SU-DHL-6 (cell line): ENCODE results near the gene PLCB1.

Experiments
- H2AFZ ChIP-seq: fragments of 200-600 bp; sonication (generic); 2 replicates; pipeline ENCODE4 v1.6.1; 2014; ENCODE audit warnings: low read depth, mild to moderate bottlenecking, moderate library complexity, mixed read lengths, antibody characterized with exemption, low read length; ENCODE audit not compliant: severe bottlenecking
- H3F3A ChIP-seq: fragments of 200-600 bp; shearing (Covaris generic); 2 replicates; pipeline ENCODE4 v1.6.0; 2016; ENCODE audit warnings: antibody characterized with exemption, mild to moderate bottlenecking; ENCODE audit not compliant: insufficient read depth
- H3K27ac ChIP-seq: fragments of 200-600 bp; sonication (generic); 2 replicates; pipeline ENCODE4 v1.5.1; 2016; ENCODE audit warnings: low read depth, mild to moderate bottlenecking, low read length, moderate library complexity, mixed read lengths
- H3K27me3 ChIP-seq: fragments of 200-600 bp; sonication (generic), shearing (Covaris generic); 2 replicates; pipeline ENCODE4 v1.6.0; 2014; ENCODE audit warnings: mild to moderate bottlenecking, low read length
- H3K36me3 ChIP-seq: fragments of 200-600 bp; sonication (generic); 2 replicates; pipeline ENCODE4 v1.6.1; 2014; ENCODE audit warnings: mild to moderate bottlenecking, low read length, mixed read lengths
- H3K4me2 ChIP-seq: fragments of 300-600, 200-600 bp; shearing (Covaris generic), sonication (generic); 2 replicates; pipeline ENCODE4 v1.6.0; 2014; ENCODE audit warnings: low read length, low read depth, mild to moderate bottlenecking; ENCODE audit not compliant: poor library complexity, severe bottlenecking
- H3K4me3 ChIP-seq: fragments of 200-600 bp; sonication (generic); 2 replicates; pipeline ENCODE4 v1.5.1; 2014; ENCODE audit warnings: antibody characterized with exemption, low read length, mild to moderate bottlenecking, mixed read lengths; ENCODE audit not compliant: insufficient read depth, poor library complexity, severe bottlenecking
- H3K79me2 ChIP-seq: fragments of 200-600 bp; sonication (generic); 2 replicates; pipeline ENCODE4 v1.6.1; 2014; ENCODE audit warnings: mild to moderate bottlenecking, low read length, moderate library complexity; ENCODE audit not compliant: insufficient read depth
- H3K9ac ChIP-seq: fragments of 200-600 bp; sonication (generic); 2 replicates; pipeline ENCODE4 v1.7.0; 2014; ENCODE audit warnings: mild to moderate bottlenecking, low read length
- H3K9me2 ChIP-seq: fragments of 200-600 bp; sonication (generic); replicated peaks from 2 replicates; pipeline ENCODE4 v1.6.1; 2014; ENCODE audit warnings: low read length; ENCODE audit not compliant: insufficient read depth
- H3K9me3 ChIP-seq: fragments of 200-600 bp; sonication (generic); 2 replicates; pipeline ENCODE4 v1.6.1; 2014; ENCODE audit warnings: low read length, mixed read lengths; ENCODE audit not compliant: insufficient read depth
- H4K20me1 ChIP-seq: fragments of 200-600 bp; sonication (generic); 2 replicates; pipeline ENCODE4 v1.6.1; 2014; ENCODE audit warnings: low read depth, mild to moderate bottlenecking, antibody characterized with exemption, low read length, moderate library complexity, mixed read lengths
- EZH2phosphoT487 ChIP-seq: fragments of 200-600 bp; sonication (generic), shearing (Covaris generic); conservative IDR thresholded peaks from 2 replicates; pipeline ENCODE4 v1.6.1; 2018; ENCODE audit warnings: mild to moderate bottlenecking, antibody characterized with exemption, low read length, moderate library complexity, mixed read lengths
- TF ChIP-seq, protein P1 (sequence below): fragments of 200-600 bp; sonication (generic); IDR thresholded peaks from one replicate; pipeline ENCODE4 v1.5.1; 2017; ENCODE audit warnings: antibody characterized with exemption, mild to moderate bottlenecking, low read length, moderate library complexity; ENCODE audit not compliant: insufficient read depth, poor library complexity, severe bottlenecking

The PLCB1 gene

DNA sequence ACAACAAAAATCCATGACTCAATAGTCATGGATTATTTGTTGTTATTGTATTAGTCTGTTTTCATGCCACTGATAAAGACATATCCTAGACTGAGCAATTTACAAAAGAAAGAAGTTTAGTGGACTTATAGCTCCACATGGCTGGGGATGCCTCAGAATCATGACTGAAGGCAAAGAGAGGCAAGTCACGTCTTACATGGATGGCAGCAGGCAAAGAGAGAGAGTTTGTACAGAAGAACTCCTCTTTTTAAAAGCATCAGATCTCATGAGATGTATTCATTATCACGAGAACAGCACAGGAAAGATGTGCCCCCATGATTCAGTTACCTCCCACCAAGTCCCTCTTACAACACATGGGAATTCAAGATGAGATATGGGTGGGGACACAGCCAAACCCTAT is 792.5 kb downstream of the PLCB1 start:
- Histone ChIP-seq H4K20me1 (no peaks in the 10 kb centered on the region), H3K36me3 (no peaks in the 10 kb centered on the region), H3K9me3 (no peaks in the 10 kb centered on the region), H3K4me2 (no peak overlapping the region), H3K27ac (no peak overlapping the region), H3K79me2 (no peaks in the 10 kb centered on the region), H2AFZ (no peak overlapping the region), H3F3A (no peaks in the 10 kb centered on the region), H3K4me3 (no peak overlapping the region), H3K9me2 (no peaks in the 10 kb centered on the region), H3K9ac (no peak overlapping the region), H3K27me3 (no peaks in the 10 kb centered on the region)
- no peak for TF ChIP-seq EZH2phosphoT487
- TF ChIP-seq, protein P1, sequence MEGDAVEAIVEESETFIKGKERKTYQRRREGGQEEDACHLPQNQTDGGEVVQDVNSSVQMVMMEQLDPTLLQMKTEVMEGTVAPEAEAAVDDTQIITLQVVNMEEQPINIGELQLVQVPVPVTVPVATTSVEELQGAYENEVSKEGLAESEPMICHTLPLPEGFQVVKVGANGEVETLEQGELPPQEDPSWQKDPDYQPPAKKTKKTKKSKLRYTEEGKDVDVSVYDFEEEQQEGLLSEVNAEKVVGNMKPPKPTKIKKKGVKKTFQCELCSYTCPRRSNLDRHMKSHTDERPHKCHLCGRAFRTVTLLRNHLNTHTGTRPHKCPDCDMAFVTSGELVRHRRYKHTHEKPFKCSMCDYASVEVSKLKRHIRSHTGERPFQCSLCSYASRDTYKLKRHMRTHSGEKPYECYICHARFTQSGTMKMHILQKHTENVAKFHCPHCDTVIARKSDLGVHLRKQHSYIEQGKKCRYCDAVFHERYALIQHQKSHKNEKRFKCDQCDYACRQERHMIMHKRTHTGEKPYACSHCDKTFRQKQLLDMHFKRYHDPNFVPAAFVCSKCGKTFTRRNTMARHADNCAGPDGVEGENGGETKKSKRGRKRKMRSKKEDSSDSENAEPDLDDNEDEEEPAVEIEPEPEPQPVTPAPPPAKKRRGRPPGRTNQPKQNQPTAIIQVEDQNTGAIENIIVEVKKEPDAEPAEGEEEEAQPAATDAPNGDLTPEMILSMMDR: no peak

DNA sequence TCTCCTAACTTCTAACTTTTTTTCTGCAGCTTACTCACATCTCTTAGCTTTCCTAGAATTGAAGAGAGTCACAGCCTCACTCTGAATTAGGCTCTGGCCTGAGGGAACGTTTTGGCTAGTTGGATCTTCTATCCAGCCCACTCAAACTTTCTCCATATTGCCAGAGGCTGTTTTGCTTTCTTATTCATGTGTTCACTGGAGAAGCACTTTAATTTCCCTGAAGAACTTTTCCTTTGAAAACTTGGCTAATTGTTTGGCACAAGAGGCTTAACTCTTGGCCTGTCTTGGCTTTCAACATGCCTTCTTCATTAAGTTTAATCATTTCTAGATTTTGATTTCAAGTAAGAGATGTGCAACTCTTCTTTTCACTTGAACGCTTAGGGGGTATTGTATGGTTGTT is 798.7 kb downstream of the PLCB1 start:
- H3K36me3 ChIP-seq: no peaks in the 10 kb centered on the region
- no peak overlapping the region for H3K4me3 ChIP-seq
- no peak overlapping the region for H3K9ac ChIP-seq
- no peaks in the 10 kb centered on the region for H3K9me2 ChIP-seq
- no peaks in the 10 kb centered on the region for H3K79me2 ChIP-seq
- no peaks in the 10 kb centered on the region for H3F3A ChIP-seq
- H3K9me3 ChIP-seq: no peaks in the 10 kb centered on the region
- H3K27me3 ChIP-seq: no peaks in the 10 kb centered on the region
- no peaks in the 10 kb centered on the region for H4K20me1 ChIP-seq
- no peak overlapping the region for H3K4me2 ChIP-seq
- H3K27ac ChIP-seq: no peak overlapping the region
- TF ChIP-seq, protein P1: no peak
- no peak for TF ChIP-seq EZH2phosphoT487
- no peak overlapping the region for H2AFZ ChIP-seq

DNA sequence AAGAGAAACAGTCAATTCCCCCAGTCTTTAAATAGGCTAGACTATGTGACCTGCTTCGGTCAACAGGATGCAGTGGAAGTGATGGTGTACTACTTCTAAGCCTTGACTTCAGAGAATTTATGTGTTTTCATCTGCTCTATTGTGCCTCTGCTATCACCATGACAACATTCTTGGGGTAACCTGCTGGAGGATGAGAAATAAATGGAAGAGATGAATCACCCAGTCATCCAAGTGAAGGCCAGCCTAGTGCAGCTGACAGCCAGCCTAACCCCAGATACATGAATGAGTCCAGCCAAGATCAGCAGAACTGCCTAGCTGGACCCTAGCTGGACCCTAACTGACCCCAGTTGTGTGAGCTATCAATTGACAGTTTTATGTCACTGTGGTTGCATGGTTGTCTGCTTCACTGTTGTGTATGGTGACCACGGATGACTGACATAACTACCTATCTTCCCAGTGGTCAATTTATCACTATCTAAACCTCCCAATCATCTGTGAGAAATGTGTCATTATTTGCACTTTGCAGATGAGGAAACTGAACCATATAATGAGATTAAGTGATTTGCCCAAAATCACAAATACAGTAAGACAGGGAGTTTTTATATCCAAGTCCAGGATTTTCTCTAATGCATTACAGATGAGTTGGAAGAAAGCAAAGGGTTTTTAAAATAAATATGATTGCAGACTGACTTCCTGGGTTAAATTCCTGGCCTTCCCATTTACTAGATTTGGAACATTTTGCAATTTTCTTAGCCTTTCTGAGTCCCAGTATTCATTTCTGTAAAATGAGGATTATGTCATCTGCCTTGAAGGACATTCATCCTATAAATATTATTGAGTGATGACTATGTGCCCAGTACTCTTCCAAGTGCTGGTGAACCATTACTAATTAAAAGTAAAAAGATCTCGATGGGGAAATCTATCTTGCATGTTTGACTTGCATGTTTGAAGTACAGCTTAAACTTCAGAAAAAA is 800.4 kb downstream of the PLCB1 start:
- TF ChIP-seq, protein P1: no peak
- no peak for TF ChIP-seq EZH2phosphoT487
- Histone ChIP-seq H3K4me3 (no peak overlapping the region), H3K27ac (no peak overlapping the region), H3K27me3 (no peaks in the 10 kb centered on the region), H3K9me2 (no peaks in the 10 kb centered on the region), H3K79me2 (no peaks in the 10 kb centered on the region), H4K20me1 (no peaks in the 10 kb centered on the region), H3K9ac (no peak overlapping the region), H3F3A (no peaks in the 10 kb centered on the region), H3K36me3 (no peaks in the 10 kb centered on the region), H3K4me2 (no peak overlapping the region), H2AFZ (no peak overlapping the region), H3K9me3 (no peaks in the 10 kb centered on the region)
